B cell (primary cell): Measurements from ENCODE around the gene DIPK1B. TPM values are rescaled to one million over a fixed set of nuclear protein-coding genes. Genes with fewer than 3 reads are reported as not detected.

Source experiments
- ATAC-seq: fragments of 200-7000 bp; cut with Tn5 transposase; one replicate; pipeline ENCODE4 v1.10.0; 2021; ENCODE audit warnings: low read depth, mild to moderate bottlenecking, moderate number of reproducible peaks, moderate library complexity
- CTCF ChIA-PET: fragments of 350-600 bp; sonication (Branson Sonifier 250); formaldehyde crosslinking; loops from one replicate; lab custom pipeline; 2021; ENCODE audit warnings: antibody characterized with exemption, inconsistent platforms; lab: Charles Lee
- POLR2A ChIA-PET: fragments of 350-600 bp; sonication (Branson Sonifier 250); formaldehyde crosslinking; loops from one replicate; lab custom pipeline; 2021; ENCODE audit warnings: antibody characterized with exemption; lab: Charles Lee
- DNase-seq: peaks from one replicate; pipeline ENCODE4 v3.0.0; 2013
- H2AFZ ChIP-seq: 2 replicates; pipeline ENCODE4 v1.6.1; 2012; ENCODE audit warnings: mild to moderate bottlenecking, low read depth, low read length; ENCODE audit not compliant: insufficient read depth, poor library complexity, severe bottlenecking
- H3K27ac ChIP-seq, 2 donors: 1 replicate in 1 of 2; 2 replicates in 1 of 2; pipeline ENCODE4 v1.5.1; 2012 to 2013; ENCODE audit warnings: low read length in 2 of 2, mild to moderate bottlenecking in 2 of 2, moderate library complexity in 1 of 2
- H3K27me3 ChIP-seq, 4 experiments: fragments of 200-600 bp in 1 of 4; sonication (generic) in 1 of 4; replicated peaks in 1 of 4; 1 replicate in 2 of 4; 2 replicates in 2 of 4; pipeline versions ENCODE4 v1.6.1 to v1.7.0; 2013 to 2016; ENCODE audit warnings: low read length in 3 of 4, mild to moderate bottlenecking in 2 of 4, mixed read lengths in 1 of 4, moderate library complexity in 1 of 4; ENCODE audit not compliant: insufficient read depth in 4 of 4, control insufficient read depth in 3 of 4; ENCODE audit errors: control extremely low read depth in 1 of 4
- H3K36me3 ChIP-seq, 2 experiments: replicated peaks in 1 of 2; 1 replicate in 1 of 2; 2 replicates in 1 of 2; pipeline versions ENCODE4 v1.6.1 to v1.7.1; 2013; ENCODE audit warnings: low read length in 1 of 2; ENCODE audit not compliant: insufficient read depth in 2 of 2, control insufficient read depth in 1 of 2; ENCODE audit errors: control extremely low read depth in 1 of 2, extremely low read depth in 1 of 2
- H3K4me1 ChIP-seq, 2 donors: fragments of 200-600 bp in 1 of 2; sonication (generic) in 1 of 2; 1 replicate in 1 of 2; 2 replicates in 1 of 2; pipeline versions ENCODE4 v1.5.1 to v1.6.1; 2013 to 2017; ENCODE audit warnings: low read length in 2 of 2; ENCODE audit not compliant: control insufficient read depth in 2 of 2, insufficient read depth in 2 of 2
- H3K4me2 ChIP-seq: replicated peaks from 2 replicates; pipeline ENCODE3; 2012; ENCODE audit warnings: mild to moderate bottlenecking, low read depth, low read length; ENCODE audit not compliant: poor library complexity, severe bottlenecking
- H3K4me3 ChIP-seq, 5 experiments: fragments of 200-600 bp in 1 of 5; sonication (generic) in 1 of 5; 1 replicate in 3 of 5; 2 replicates in 2 of 5; pipeline versions ENCODE4 v1.5.1 to v1.7.0; 2011 to 2016; ENCODE audit warnings: low read length in 4 of 5, mild to moderate bottlenecking in 4 of 5, low read depth in 2 of 5, control low read depth in 1 of 5, moderate library complexity in 1 of 5; ENCODE audit not compliant: insufficient read depth in 1 of 5; ENCODE audit errors: control extremely low read depth in 1 of 5, extremely low read depth in 1 of 5
- H3K79me2 ChIP-seq: fragments of 200-600 bp; sonication (generic); one replicate; pipeline ENCODE4 v1.6.0; 2016; ENCODE audit warnings: low read length; ENCODE audit not compliant: control insufficient read depth, insufficient read depth
- H3K9ac ChIP-seq: fragments of 200-600 bp; sonication (generic); 2 replicates; pipeline ENCODE4 v1.6.1; 2017; ENCODE audit warnings: mild to moderate bottlenecking, low read length, moderate library complexity
- H3K9me3 ChIP-seq, 3 donors: one replicate each; pipeline versions ENCODE4 v1.6.1 to v1.7.1; 2013; ENCODE audit warnings: low read length in 2 of 3; ENCODE audit not compliant: control insufficient read depth in 2 of 3, insufficient read depth in 1 of 3; ENCODE audit errors: control extremely low read depth in 1 of 3
- H4K20me1 ChIP-seq: 2 replicates; pipeline ENCODE4 v1.6.0; 2012; ENCODE audit warnings: mild to moderate bottlenecking, low read length; ENCODE audit not compliant: insufficient read depth, control insufficient read depth, poor library complexity, severe bottlenecking
- H3K27ac Mint-ChIP-seq: one replicate; pipeline ENCODE4 v1.8.0; 2021; ENCODE audit warnings: mixed read lengths
- H3K27me3 Mint-ChIP-seq: one replicate; pipeline ENCODE4 v1.8.0; 2021; ENCODE audit warnings: mixed read lengths
- H3K4me1 Mint-ChIP-seq: one replicate; pipeline ENCODE4 v1.8.0; 2021; ENCODE audit warnings: mixed read lengths
- H3K4me3 Mint-ChIP-seq: one replicate; pipeline ENCODE4 v1.8.0; 2021; ENCODE audit warnings: mixed read lengths
- H3K9me3 Mint-ChIP-seq: one replicate; pipeline ENCODE4 v1.8.0; 2022; ENCODE audit warnings: mixed read lengths; ENCODE audit not compliant: insufficient read depth
- EZH2 ChIP-seq: IDR thresholded peaks from 2 replicates; pipeline ENCODE4 v1.6.1; 2012; ENCODE audit warnings: borderline replicate concordance, low read depth, mild to moderate bottlenecking, moderate library complexity, low read length; ENCODE audit not compliant: insufficient read depth, poor library complexity, severe bottlenecking
- WGBS: methylation state at CpG from one replicate; pipeline ENCODE4 v1.1.5; 2013; ENCODE audit warnings: missing lambda C conversion rate; ENCODE audit not compliant: insufficient coverage; 5-methylcytosine and 5-hydroxymethylcytosine counted together
- intact Hi-C: fragments of 100-400 bp; cut with micrococcal nuclease; formaldehyde crosslinking; loops from one replicate; pipeline ENCODE4 v1.10.0; 2022
- polyA plus RNA-seq: library from polyadenylated mRNA; depleted of rRNA; stranded (reverse); fragments of >200 nt; gene quantifications from 2 replicates; pipeline ENCODE4 v1.2.3, GENCODE V29; 2012
- total RNA-seq, 2 donors: library from RNA; stranded (reverse); fragments of 120-200 nt in 1 of 2; gene quantifications; 1 replicate in 1 of 2; 2 replicates in 1 of 2; pipeline versions ENCODE4 v1.2.3 to v1.2.4, GENCODE V29; 2013 to 2022
- TF ChIP-seq, protein P1 (sequence below): fragments of 200-600 bp; IDR thresholded peaks from one replicate; pipeline ENCODE4 v1.8.0; 2022; ENCODE audit warnings: antibody characterized with exemption, mild to moderate bottlenecking

DIPK1B gene
- total and polyA plus RNA-seq, 2 donors (not counting 1 experiment from before 2014, with no cell fraction given): 9.6 TPM

DNA sequence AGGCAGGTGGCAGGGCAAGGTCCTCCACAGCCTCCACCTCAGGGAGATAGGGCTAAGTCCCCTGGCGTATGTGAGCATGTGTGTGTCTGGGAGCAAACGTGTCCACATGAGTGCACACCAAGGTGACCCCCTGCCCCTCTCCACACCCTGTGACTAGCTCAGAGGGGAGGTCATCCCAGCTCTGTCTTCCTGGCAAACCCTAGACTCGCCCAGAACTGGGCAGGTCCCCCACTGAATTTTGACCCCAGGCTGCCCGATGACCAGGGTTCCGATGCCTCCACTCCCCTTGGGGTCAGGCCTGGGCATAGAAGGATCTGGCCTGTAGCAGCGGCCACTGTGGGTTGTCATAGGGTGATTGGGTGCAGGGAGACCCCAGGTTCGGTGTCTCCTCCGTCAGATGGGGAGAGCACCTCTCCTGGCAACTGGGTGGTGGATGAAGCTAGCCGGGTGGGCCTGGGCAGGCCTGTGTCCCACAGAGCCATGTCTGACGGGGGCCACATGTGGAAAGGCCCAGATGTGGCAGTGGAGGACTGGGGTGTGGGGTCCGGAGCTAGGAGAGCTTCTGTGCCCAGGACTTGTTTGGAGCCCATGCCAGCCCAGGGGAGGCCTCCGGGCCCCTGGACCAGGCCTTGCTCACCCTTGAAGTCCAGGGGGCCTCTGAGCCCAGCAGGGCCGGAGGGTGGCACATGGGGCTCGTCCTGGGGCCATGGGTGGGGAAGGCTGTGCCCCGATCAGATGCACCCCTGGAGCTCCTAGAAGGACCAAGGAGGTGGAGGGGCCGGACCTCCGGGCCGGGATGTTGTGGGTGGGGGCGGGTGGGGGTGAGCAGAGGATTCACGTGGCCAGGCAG, 6.2 kb downstream of the DIPK1B start:
- Histone ChIP-seq H3K27ac (no peak overlapping the region), H3K4me3 (no peak overlapping the region), H3K36me3 (peaks cover 0 to 21% of the 10 kb centered on the region in 2 experiments), H3K9me3 (no peaks in the 10 kb centered on the region), H3K27me3 (peaks cover 0 to 11% (median under 1%) of the 10 kb centered on the region in 4 experiments), H3K4me1 (peaks cover 24 to 44% of the 10 kb centered on the region in 2 donors), H3K4me2 (peak overlapping the region; percentile 65), H3K9ac (no peak overlapping the region), H3K79me2 (peaks cover 6% of the 10 kb centered on the region), H2AFZ (no peak overlapping the region), H4K20me1 (peaks cover 34% of the 10 kb centered on the region)
- 69% methylated on average over 19 of the region's 20 CpGs for WGBS
- Mint-ChIP-seq H3K9me3 (no peaks in the 10 kb centered on the region), H3K27me3 (peaks cover 14% of the 10 kb centered on the region), H3K4me1 (peaks cover 30% of the 10 kb centered on the region), H3K4me3 (no peak overlapping the region), H3K27ac (peak overlapping the region; percentile 53)
- DNase-seq (no peak), ATAC-seq (no peak)
- ChIA-PET CTCF (interaction anchor here (2.0 kb wide), 1 partner anchor 10 kb away, joined by 8 read pairs; no protein-coding TSS in a partner anchor), POLR2A (interaction anchor here (0.5 to 2.7 kb wide), 5 partner anchors 10 to 368 kb away, joined by 3 to 11 read pairs (median 5); no protein-coding TSS in a partner anchor)
- TF ChIP-seq, protein P1, sequence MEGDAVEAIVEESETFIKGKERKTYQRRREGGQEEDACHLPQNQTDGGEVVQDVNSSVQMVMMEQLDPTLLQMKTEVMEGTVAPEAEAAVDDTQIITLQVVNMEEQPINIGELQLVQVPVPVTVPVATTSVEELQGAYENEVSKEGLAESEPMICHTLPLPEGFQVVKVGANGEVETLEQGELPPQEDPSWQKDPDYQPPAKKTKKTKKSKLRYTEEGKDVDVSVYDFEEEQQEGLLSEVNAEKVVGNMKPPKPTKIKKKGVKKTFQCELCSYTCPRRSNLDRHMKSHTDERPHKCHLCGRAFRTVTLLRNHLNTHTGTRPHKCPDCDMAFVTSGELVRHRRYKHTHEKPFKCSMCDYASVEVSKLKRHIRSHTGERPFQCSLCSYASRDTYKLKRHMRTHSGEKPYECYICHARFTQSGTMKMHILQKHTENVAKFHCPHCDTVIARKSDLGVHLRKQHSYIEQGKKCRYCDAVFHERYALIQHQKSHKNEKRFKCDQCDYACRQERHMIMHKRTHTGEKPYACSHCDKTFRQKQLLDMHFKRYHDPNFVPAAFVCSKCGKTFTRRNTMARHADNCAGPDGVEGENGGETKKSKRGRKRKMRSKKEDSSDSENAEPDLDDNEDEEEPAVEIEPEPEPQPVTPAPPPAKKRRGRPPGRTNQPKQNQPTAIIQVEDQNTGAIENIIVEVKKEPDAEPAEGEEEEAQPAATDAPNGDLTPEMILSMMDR: no peak
- no peak for TF ChIP-seq EZH2
- intact Hi-C loops: loop anchor here (10.0 kb wide), 1 partner anchor 54 kb away; the partner anchor contains the start of gene EGFL7
